H1 (cell line): ENCODE measurements around the gene ZNF414. TPM values are rescaled to one million over a fixed set of nuclear protein-coding genes. Genes with fewer than 3 reads are reported as not detected.

Experiments used
- ASH2L ChIP-seq: fragments of 200-600, 300-600 bp; sonication (generic); IDR thresholded peaks from one replicate; pipeline ENCODE4 v1.7.1; 2017; ENCODE audit warnings: low read length
- CHD7 ChIP-seq: fragments of 300-600 bp; sonication (generic); IDR thresholded peaks from 2 replicates; pipeline ENCODE4 v1.7.1; 2012; ENCODE audit warnings: low read length, moderate library complexity, mild to moderate bottlenecking, inconsistent platforms; ENCODE audit not compliant: insufficient replicate concordance
- GABPA ChIP-seq: IDR thresholded peaks from 2 replicates; pipeline ENCODE4 v1.6.1; 2011; ENCODE audit warnings: mild to moderate bottlenecking, low read length, moderate library complexity, borderline replicate concordance; ENCODE audit not compliant: insufficient read depth
- KDM4A ChIP-seq: IDR thresholded peaks from one replicate; pipeline ENCODE4 v1.7.1; 2012; ENCODE audit warnings: low read depth, mild to moderate bottlenecking, moderate library complexity, low read length, inconsistent platforms; ENCODE audit not compliant: severe bottlenecking
- MAFK ChIP-seq: IDR thresholded peaks from 2 replicates; pipeline ENCODE4 v1.6.1; 2012; ENCODE audit warnings: low read depth, mild to moderate bottlenecking, improper control_type of control experiment, low read length
- PHF8 ChIP-seq: fragments of 200-600 bp; sonication (generic); conservative IDR thresholded peaks from 2 replicates; pipeline ENCODE4 v1.7.1; 2012; ENCODE audit warnings: low read depth, mild to moderate bottlenecking, inconsistent platforms, low read length, moderate library complexity
- POU5F1 ChIP-seq: IDR thresholded peaks from 2 replicates; pipeline ENCODE4 v1.6.1; 2011; ENCODE audit warnings: low read depth, mild to moderate bottlenecking, low read length, moderate library complexity
- RXRA ChIP-seq: IDR thresholded peaks from 2 replicates; pipeline ENCODE4 v1.6.1; 2011; ENCODE audit warnings: low read depth, mild to moderate bottlenecking, low read length, moderate library complexity; ENCODE audit not compliant: insufficient read depth
- SIX5 ChIP-seq: IDR thresholded peaks from 2 replicates; pipeline ENCODE4 v1.6.1; 2011; ENCODE audit warnings: mild to moderate bottlenecking, low read depth, low read length
- SUZ12 ChIP-seq: fragments of 200-600 bp; sonication (generic); IDR thresholded peaks from 2 replicates; pipeline ENCODE4 v1.6.1; 2012; ENCODE audit warnings: mild to moderate bottlenecking, inconsistent platforms, low read length, moderate library complexity, mixed read lengths
- TCF12 ChIP-seq: IDR thresholded peaks from 2 replicates; pipeline ENCODE4 v1.6.1; 2011; ENCODE audit warnings: low read depth, mild to moderate bottlenecking, low read length
- polyA plus RNA-seq, 7 experiments: library from polyadenylated mRNA; depleted of rRNA in 3 of 7; stranded (reverse) in 5 of 7; unstranded in 2 of 7; fragments of >200 nt in 5 of 7; fragments of 200-250 nt in 2 of 7; gene quantifications; 1 replicate in 5 of 7; 2 replicates in 1 of 7; 4 replicates in 1 of 7; pipeline versions ENCODE4 v1.2.1 to v1.2.3, GENCODE V29; 2011 to 2013; ENCODE audit warnings: missing spikeins in 2 of 7, mixed read lengths in 2 of 7
- total RNA-seq: library from RNA; stranded (reverse); fragmentation: NEBNext Ultra II Directional; extraction: Animal tissue kit (Norgen Biotek cat#: 25700); gene quantifications from 2 replicates; pipeline ENCODE4 v1.2.1, GENCODE V29; 2021
- TF ChIP-seq, protein P1 (sequence below): IDR thresholded peaks from 2 replicates; pipeline ENCODE4 v1.6.1; 2012; ENCODE audit warnings: inconsistent platforms

The ZNF414 gene
- total and polyA plus RNA-seq, 2 of the 8 experiments (the other 6 are each of a cell fraction or from before 2014, with no cell fraction given), result 9.7 to 26.8 TPM

- TF ChIP-seq CHD7, result no peak
- no peak for TF ChIP-seq TCF12
- no peak for TF ChIP-seq ASH2L
- no peak for TF ChIP-seq RXRA
- TF ChIP-seq PHF8, result no peak
- TF ChIP-seq MAFK, result no peak
- no peak for TF ChIP-seq SIX5
- no peak for TF ChIP-seq GABPA
- TF ChIP-seq SUZ12, result no peak
- TF ChIP-seq, protein P1, sequence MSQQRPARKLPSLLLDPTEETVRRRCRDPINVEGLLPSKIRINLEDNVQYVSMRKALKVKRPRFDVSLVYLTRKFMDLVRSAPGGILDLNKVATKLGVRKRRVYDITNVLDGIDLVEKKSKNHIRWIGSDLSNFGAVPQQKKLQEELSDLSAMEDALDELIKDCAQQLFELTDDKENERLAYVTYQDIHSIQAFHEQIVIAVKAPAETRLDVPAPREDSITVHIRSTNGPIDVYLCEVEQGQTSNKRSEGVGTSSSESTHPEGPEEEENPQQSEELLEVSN, result peak; percentile 69
- no peak for TF ChIP-seq POU5F1
- no peak for TF ChIP-seq KDM4A
Observed at GRCh38 chr19:8491574-8491973, 22.4 kb downstream of the ZNF414 start (continued).
